GM23338 (cell line): ENCODE results near the gene ELN. TPM values are rescaled to one million over a fixed set of nuclear protein-coding genes. Genes with fewer than 3 reads are reported as not detected.

Experiments used
- ATAC-seq: fragments of 200-7000 bp; cut with Tn5 transposase; 3 replicates; pipeline ENCODE4 v1.9.1; 2020
- DNase-seq: peaks from one replicate; pipeline ENCODE4 v3.0.0-alpha.2; 2015; ENCODE audit warnings: low spot score
- H2AFZ ChIP-seq: fragments of 200-600 bp; sonication (generic); 2 replicates; pipeline ENCODE4 v1.8.0; 2016; ENCODE audit warnings: antibody characterized with exemption, mild to moderate bottlenecking, moderate library complexity
- H3F3A ChIP-seq: fragments of 200-600 bp; sonication (generic); replicated peaks from 2 replicates; pipeline ENCODE4 v1.8.0; 2017; ENCODE audit warnings: antibody characterized with exemption, mixed run types, low read depth
- H3K27ac ChIP-seq: fragments of 200-600 bp; sonication (generic); 2 replicates; pipeline ENCODE4 v1.6.1; 2016; ENCODE audit warnings: low read depth
- H3K27me3 ChIP-seq: fragments of 200-600 bp; sonication (generic); 2 replicates; pipeline ENCODE4 v1.8.0; 2016; ENCODE audit warnings: mild to moderate bottlenecking, mixed run types, moderate library complexity; ENCODE audit not compliant: insufficient read depth
- H3K36me3 ChIP-seq: fragments of 200-600 bp; sonication (generic); 2 replicates; pipeline ENCODE4 v1.8.0; 2016; ENCODE audit warnings: mild to moderate bottlenecking; ENCODE audit not compliant: insufficient read depth
- H3K4me1 ChIP-seq: fragments of 200-600 bp; sonication (generic); 2 replicates; pipeline ENCODE4 v1.8.0; 2016; ENCODE audit warnings: mild to moderate bottlenecking, moderate library complexity; ENCODE audit not compliant: insufficient read depth
- H3K4me2 ChIP-seq: fragments of 200-600 bp; sonication (generic); 2 replicates; pipeline ENCODE4 v1.7.1; 2017; ENCODE audit warnings: mixed run types
- H3K4me3 ChIP-seq: fragments of 200-600 bp; sonication (generic); 2 replicates; pipeline ENCODE4 v1.6.1; 2016; ENCODE audit warnings: mixed run types
- H3K79me2 ChIP-seq: fragments of 200-600 bp; sonication (generic); replicated peaks from 2 replicates; pipeline ENCODE4 v1.8.0; 2017; ENCODE audit warnings: mild to moderate bottlenecking; ENCODE audit not compliant: insufficient read depth
- H3K9me2 ChIP-seq: fragments of 200-600 bp; sonication (generic); 2 replicates; pipeline ENCODE4 v1.8.0; 2017; ENCODE audit not compliant: insufficient read depth
- H4K20me1 ChIP-seq: fragments of 200-600 bp; sonication (generic); replicated peaks from 2 replicates; pipeline ENCODE4 v1.8.0; 2017; ENCODE audit warnings: mild to moderate bottlenecking; ENCODE audit not compliant: insufficient read depth
- H3K27ac Mint-ChIP-seq: 2 replicates; pipeline ENCODE4 v1.8.0; 2020; ENCODE audit warnings: inconsistent platforms, mild to moderate bottlenecking, moderate library complexity, mixed read lengths
- H3K27me3 Mint-ChIP-seq: 3 replicates; pipeline ENCODE4 v1.8.0; 2022; ENCODE audit warnings: low read depth, mild to moderate bottlenecking, moderate library complexity, mixed read lengths, inconsistent platforms; ENCODE audit not compliant: insufficient read depth, poor library complexity
- H3K36me3 Mint-ChIP-seq: 3 replicates; pipeline ENCODE4 v1.8.0; 2021; ENCODE audit warnings: low read depth, mild to moderate bottlenecking, inconsistent platforms, moderate library complexity, mixed read lengths
- H3K4me1 Mint-ChIP-seq: 3 replicates; pipeline ENCODE4 v1.8.0; 2020; ENCODE audit warnings: mild to moderate bottlenecking, inconsistent platforms, mixed read lengths
- H3K4me3 Mint-ChIP-seq: 3 replicates; pipeline ENCODE4 v1.8.0; 2021; ENCODE audit warnings: moderate library complexity, mild to moderate bottlenecking, inconsistent platforms, mixed read lengths
- H3K9me3 Mint-ChIP-seq: 3 replicates; pipeline ENCODE4 v1.8.0; 2020; ENCODE audit warnings: moderate library complexity, mild to moderate bottlenecking, inconsistent platforms, mixed read lengths
- CREB1 ChIP-seq: fragments of 250-450 bp; sonication (Bioruptor Pico); IDR thresholded peaks from 2 replicates; pipeline ENCODE4 v1.5.0; 2020; ENCODE audit warnings: low read depth, mild to moderate bottlenecking, moderate library complexity
- CTCF ChIP-seq, 2 experiments: fragments of 200-600 bp in 1 of 2; sonication (generic) in 1 of 2; conservative IDR thresholded peaks; 2 replicates each; pipeline versions ENCODE4 v1.5.1 to v1.6.1; 2016 to 2017; ENCODE audit warnings: antibody characterized with exemption in 2 of 2, low read depth in 2 of 2, mild to moderate bottlenecking in 2 of 2, moderate library complexity in 1 of 2
- ETS1 ChIP-seq: IDR thresholded peaks from 2 replicates; pipeline ENCODE4 v1.6.1; 2016; ENCODE audit warnings: antibody characterized with exemption
- EZH2 ChIP-seq: fragments of 200-600 bp; sonication (generic); IDR thresholded peaks from one replicate; pipeline ENCODE4 v1.8.0; 2017; ENCODE audit warnings: antibody characterized with exemption, mild to moderate bottlenecking, low read depth; ENCODE audit not compliant: unreplicated experiment
- EZH2phosphoT487 ChIP-seq: fragments of 200-600 bp; sonication (generic); IDR thresholded peaks from one replicate; pipeline ENCODE4 v1.8.1; 2018; ENCODE audit warnings: antibody characterized with exemption; ENCODE audit not compliant: unreplicated experiment
- NANOG ChIP-seq: IDR thresholded peaks from 2 replicates; pipeline ENCODE4 v1.6.1; 2016; ENCODE audit warnings: antibody characterized with exemption, borderline replicate concordance
- POLR2AphosphoS5 ChIP-seq: IDR thresholded peaks from 2 replicates; pipeline ENCODE4 v1.6.1; 2016; ENCODE audit warnings: antibody characterized with exemption, low read depth
- STAT1 ChIP-seq: IDR thresholded peaks from one replicate; pipeline ENCODE4 v1.6.1; 2016; ENCODE audit warnings: antibody characterized with exemption; ENCODE audit not compliant: unreplicated experiment
- ZNF114 ChIP-seq: fragments of 250-450 bp; sonication (Bioruptor Pico); IDR thresholded peaks from 2 replicates; pipeline ENCODE4 v1.5.0; 2020; ENCODE audit warnings: mild to moderate bottlenecking, moderate library complexity
- ZNF331 ChIP-seq: fragments of 250-450 bp; sonication (Bioruptor Pico); IDR thresholded peaks from 2 replicates; pipeline ENCODE4 v1.5.0; 2020; ENCODE audit warnings: low read depth, mild to moderate bottlenecking, moderate library complexity
- polyA plus RNA-seq: library from polyadenylated mRNA; unstranded; fragments of >200 nt; fragmentation: Nextera tagmentation; extraction: Ambion mirVana; gene quantifications from 2 replicates; pipeline ENCODE4 v1.2.1, GENCODE V29; 2016
- total RNA-seq: library from RNA; depleted of rRNA; stranded (reverse); fragments of >200 nt; shearing (Covaris generic); gene quantifications from 2 replicates; pipeline ENCODE4 v1.2.3, GENCODE V29; 2014

The ELN gene
- total and polyA plus RNA-seq, 2 experiments from 2014 or later = 1.1 to 5.6 TPM

GRCh38 chr7:73985737-73986141, 42.2 kb upstream of the ELN start:
- Histone ChIP-seq H4K20me1 (no peaks in the 10 kb centered on the region), H3K9me2 (no peaks in the 10 kb centered on the region), H3K36me3 (no peaks in the 10 kb centered on the region), H3K4me3 (no peak overlapping the region), H2AFZ (no peak overlapping the region), H3K4me2 (no peak overlapping the region), H3K27me3 (no peaks in the 10 kb centered on the region), H3K79me2 (no peaks in the 10 kb centered on the region), H3K27ac (no peak overlapping the region), H3K4me1 (no peaks in the 10 kb centered on the region), H3F3A (no peaks in the 10 kb centered on the region)
- peaks cover 6% of the 10 kb centered on the region for H3K27me3 Mint-ChIP-seq
- no peak for DNase-seq
- no peaks in the 10 kb centered on the region for H3K9me3 Mint-ChIP-seq
- peak; percentile 60 for ATAC-seq
- TF ChIP-seq POLR2AphosphoS5 (no peak), CTCF (conservative IDR thresholded peaks at IDR 0.05; ENCODE audit: low read depth in 2 of 2) (peak in 1 of 2 experiments; percentile 29; a peak in 1 of 4 replicates)
- H3K27ac Mint-ChIP-seq = no peak overlapping the region
- H3K36me3 Mint-ChIP-seq = no peaks in the 10 kb centered on the region
- no peak overlapping the region for H3K4me3 Mint-ChIP-seq
- no peaks in the 10 kb centered on the region; the same call in 2 of the 3 replicates for H3K4me1 Mint-ChIP-seq

GRCh38 chr7:73986158-73986631, 41.8 kb upstream of the ELN start:
- H3K36me3 ChIP-seq = no peaks in the 10 kb centered on the region
- ATAC-seq = peak; percentile 20
- Mint-ChIP-seq H3K27me3 (peaks cover 4% of the 10 kb centered on the region), H3K4me1 (no peaks in the 10 kb centered on the region; the same call in 2 of the 3 replicates), H3K36me3 (no peaks in the 10 kb centered on the region), H3K27ac (no peak overlapping the region), H3K9me3 (no peaks in the 10 kb centered on the region), H3K4me3 (no peak overlapping the region)
- no peaks in the 10 kb centered on the region for H3F3A ChIP-seq
- H3K27ac ChIP-seq = no peak overlapping the region
- no peaks in the 10 kb centered on the region for H3K9me2 ChIP-seq
- H4K20me1 ChIP-seq = no peaks in the 10 kb centered on the region
- H3K79me2 ChIP-seq = no peaks in the 10 kb centered on the region
- no peak for TF ChIP-seq CREB1 (CRISPR knock-in tag)
- no peak for TF ChIP-seq NANOG
- TF ChIP-seq EZH2phosphoT487 = no peak
- TF ChIP-seq ZNF331 (CRISPR knock-in tag) = no peak
- no peak for TF ChIP-seq ETS1
- TF ChIP-seq POLR2AphosphoS5 = no peak
- TF ChIP-seq CTCF (conservative IDR thresholded peaks at IDR 0.05; ENCODE audit: low read depth in 2 of 2) = no peak
- TF ChIP-seq STAT1 = no peak
- TF ChIP-seq ZNF114 (CRISPR knock-in tag) = no peak
- TF ChIP-seq EZH2 = no peak
- DNase-seq = no peak
- H2AFZ ChIP-seq = no peak overlapping the region
- no peak overlapping the region for H3K4me3 ChIP-seq
- no peaks in the 10 kb centered on the region for H3K27me3 ChIP-seq
- no peaks in the 10 kb centered on the region for H3K4me1 ChIP-seq
- H3K4me2 ChIP-seq = no peak overlapping the region
